Mesenchymal stem cell (in vitro differentiated cells and primary cell): ENCODE data around the gene CNBD2.
"Not testable (repeated sequence)": the region's sequence is repeated elsewhere in the genome, so short reads cannot be mapped to it uniquely, and the experiment has no call there.

Experiments used
- DNase-seq: peaks from one replicate; pipeline ENCODE4 v3.0.0-alpha.2; 2013
- H2AFZ ChIP-seq: one replicate; pipeline ENCODE4 v1.6.1; 2013; ENCODE audit warnings: low read depth, mild to moderate bottlenecking, control low read depth, inconsistent platforms, low read length, moderate library complexity
- H2AK5ac ChIP-seq: 2 replicates; pipeline ENCODE4 v1.6.1; 2013; ENCODE audit warnings: low read length, moderate library complexity, mild to moderate bottlenecking, inconsistent platforms; ENCODE audit not compliant: severe bottlenecking
- H2BK120ac ChIP-seq: one replicate; pipeline ENCODE4 v1.6.1; 2013; ENCODE audit warnings: low read depth, mild to moderate bottlenecking, inconsistent platforms, low read length, moderate library complexity
- H2BK12ac ChIP-seq, 2 experiments: one replicate each; pipeline ENCODE4 v1.6.1; 2013; ENCODE audit warnings: inconsistent platforms in 2 of 2, low read length in 2 of 2, mild to moderate bottlenecking in 2 of 2, moderate library complexity in 2 of 2, control low read depth in 1 of 2
- H2BK15ac ChIP-seq: one replicate; pipeline ENCODE4 v1.6.1; 2013; ENCODE audit warnings: mild to moderate bottlenecking, low read depth, inconsistent platforms; ENCODE audit not compliant: poor library complexity, severe bottlenecking
- H2BK5ac ChIP-seq: 2 replicates; pipeline ENCODE4 v1.6.1; 2013; ENCODE audit warnings: low read depth, mild to moderate bottlenecking, low read length, control low read depth, inconsistent platforms; ENCODE audit not compliant: poor library complexity, severe bottlenecking
- H3K14ac ChIP-seq, 2 experiments: one replicate each; pipeline ENCODE4 v1.6.1; 2013; ENCODE audit warnings: inconsistent platforms in 2 of 2, low read length in 2 of 2, control low read depth in 1 of 2, mild to moderate bottlenecking in 1 of 2, moderate library complexity in 1 of 2
- H3K18ac ChIP-seq, 2 experiments: one replicate each; pipeline ENCODE4 v1.6.1; 2013; ENCODE audit warnings: inconsistent platforms in 2 of 2, low read length in 2 of 2, control low read depth in 1 of 2, low read depth in 1 of 2, mild to moderate bottlenecking in 1 of 2
- H3K23ac ChIP-seq, 2 experiments: one replicate each; pipeline ENCODE4 v1.6.1; 2013; ENCODE audit warnings: inconsistent platforms in 2 of 2, low read length in 2 of 2, mild to moderate bottlenecking in 2 of 2, moderate library complexity in 2 of 2, control low read depth in 1 of 2
- H3K27ac ChIP-seq: 2 replicates; pipeline ENCODE4 v1.5.1; 2013; ENCODE audit warnings: mild to moderate bottlenecking, moderate library complexity, low read length, control low read depth, inconsistent platforms; ENCODE audit not compliant: poor library complexity, severe bottlenecking
- H3K27me3 ChIP-seq, 2 experiments: 2 replicates each; pipeline versions ENCODE4 v1.6.1 to v1.7.0; 2013; ENCODE audit warnings: low read length in 2 of 2, mild to moderate bottlenecking in 2 of 2, moderate library complexity in 2 of 2, control low read depth in 1 of 2, inconsistent platforms in 1 of 2; ENCODE audit not compliant: control insufficient read depth in 1 of 2, insufficient read depth in 1 of 2
- H3K36me3 ChIP-seq, 2 experiments: 2 replicates each; pipeline versions ENCODE4 v1.6.1 to v1.7.0; 2013; ENCODE audit warnings: low read length in 2 of 2, control low read depth in 1 of 2, inconsistent platforms in 1 of 2, low read depth in 1 of 2, mild to moderate bottlenecking in 1 of 2; ENCODE audit not compliant: insufficient read depth in 2 of 2, control insufficient read depth in 1 of 2
- H3K4ac ChIP-seq, 2 experiments: one replicate each; pipeline ENCODE4 v1.6.1; 2013; ENCODE audit warnings: inconsistent platforms in 2 of 2, low read length in 2 of 2, mild to moderate bottlenecking in 2 of 2, moderate library complexity in 2 of 2, control low read depth in 1 of 2, low read depth in 1 of 2
- H3K4me1 ChIP-seq: 2 replicates; pipeline ENCODE4 v1.6.1; 2013; ENCODE audit warnings: low read depth, low read length, control low read depth; ENCODE audit not compliant: control insufficient read depth, insufficient read depth
- H3K4me2 ChIP-seq: 2 replicates; pipeline ENCODE4 v1.6.1; 2013; ENCODE audit warnings: low read length, mild to moderate bottlenecking, inconsistent platforms; ENCODE audit not compliant: poor library complexity, severe bottlenecking
- H3K4me3 ChIP-seq, 2 experiments: 2 replicates each; pipeline versions ENCODE4 v1.5.1 to v1.7.0; 2013; ENCODE audit warnings: low read length in 2 of 2, mild to moderate bottlenecking in 2 of 2, control low read depth in 1 of 2, low read depth in 1 of 2; ENCODE audit not compliant: insufficient read depth in 1 of 2
- H3K79me1 ChIP-seq: replicated peaks from 2 replicates; pipeline ENCODE4 v1.6.1; 2013; ENCODE audit warnings: mild to moderate bottlenecking, control low read depth, low read length, inconsistent platforms; ENCODE audit not compliant: poor library complexity, severe bottlenecking
- H3K9ac ChIP-seq: 2 replicates; pipeline ENCODE4 v1.7.0; 2013; ENCODE audit warnings: mild to moderate bottlenecking, low read length, moderate library complexity
- H3K9me3 ChIP-seq: 2 replicates; pipeline ENCODE4 v1.7.0; 2013; ENCODE audit warnings: mild to moderate bottlenecking, low read length; ENCODE audit not compliant: control insufficient read depth
- H4K8ac ChIP-seq: one replicate; pipeline ENCODE4 v1.6.1; 2013; ENCODE audit warnings: inconsistent platforms, mild to moderate bottlenecking, low read length, moderate library complexity
- H4K91ac ChIP-seq: one replicate; pipeline ENCODE4 v1.6.1; 2013; ENCODE audit warnings: mild to moderate bottlenecking, low read length, inconsistent platforms
- WGBS: methylation state at CpG from one replicate; pipeline ENCODE4 v1.1.7; 2013; ENCODE audit warnings: mixed read lengths; 5-methylcytosine and 5-hydroxymethylcytosine counted together

Gene CNBD2

DNA sequence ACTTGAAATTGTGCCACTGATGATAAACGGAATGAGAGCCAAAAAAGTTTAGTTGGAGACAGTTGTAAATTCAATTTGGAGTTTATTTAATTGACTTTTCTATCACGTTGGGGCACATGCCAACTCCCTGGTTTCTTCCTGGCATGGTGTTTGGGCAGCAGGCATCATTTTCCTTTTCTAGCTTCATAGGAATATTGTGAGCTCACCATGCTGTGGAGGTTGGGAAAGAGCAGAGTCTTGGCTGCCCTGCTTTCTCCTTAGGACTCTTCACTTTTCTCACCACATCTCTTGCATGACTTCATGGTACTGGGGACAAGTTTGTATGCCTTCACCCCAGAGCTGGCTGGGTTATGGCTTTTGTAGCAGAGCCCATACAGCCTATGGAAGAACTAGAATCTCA is 20.5 kb upstream of the CNBD2 start:
- peaks cover 15% of the 10 kb centered on the region for H3K79me1 ChIP-seq
- no peak overlapping the region for H3K9ac ChIP-seq
- peaks cover 14 to 43% of the 10 kb centered on the region in 2 experiments for H3K36me3 ChIP-seq
- H3K4me2 ChIP-seq = no peak overlapping the region
- H2BK5ac ChIP-seq = no peak overlapping the region
- no peak overlapping the region for H3K4me3 ChIP-seq
- H2AFZ ChIP-seq = no peak overlapping the region
- H3K9me3 ChIP-seq = no peaks in the 10 kb centered on the region
- H3K4me1 ChIP-seq = peaks cover 4% of the 10 kb centered on the region
- 96% methylated on average over 2 of the region's 2 CpGs for WGBS
- H3K18ac ChIP-seq = no peak overlapping the region
- H2BK120ac ChIP-seq = no peak overlapping the region
- no peak overlapping the region for H4K8ac ChIP-seq
- no peak overlapping the region for H2AK5ac ChIP-seq
- H3K14ac ChIP-seq = no peak overlapping the region
- H2BK12ac ChIP-seq = no peak overlapping the region
- H4K91ac ChIP-seq = no peak overlapping the region
- no peaks in the 10 kb centered on the region for H3K27me3 ChIP-seq
- no peak overlapping the region for H3K23ac ChIP-seq
- H2BK15ac ChIP-seq = no peak overlapping the region
- H3K27ac ChIP-seq = no peak overlapping the region
- H3K4ac ChIP-seq = no peak overlapping the region
- no peak for DNase-seq

DNA sequence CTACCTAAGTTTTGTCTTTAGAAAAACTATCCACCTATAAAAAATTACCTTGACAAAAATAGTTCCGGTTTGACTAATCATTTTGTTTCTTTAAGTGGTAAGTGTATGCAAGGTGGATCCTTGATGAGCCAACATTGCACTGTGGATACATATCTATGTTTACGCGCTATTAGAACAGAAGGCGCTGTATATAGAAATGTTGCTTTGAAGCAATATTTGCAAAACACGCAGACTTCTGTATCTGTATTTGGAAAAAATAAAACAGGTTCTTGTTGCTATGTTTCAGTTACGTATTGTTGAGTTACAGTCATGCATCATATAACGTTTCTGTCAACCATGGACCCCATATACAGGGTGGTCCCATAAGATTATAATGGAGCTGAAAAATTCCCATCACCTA is 18.3 kb upstream of the CNBD2 start:
- peaks cover 15% of the 10 kb centered on the region for H3K79me1 ChIP-seq
- H3K36me3 ChIP-seq = peaks cover 10 to 30% of the 10 kb centered on the region in 2 experiments
- no peak overlapping the region for H3K14ac ChIP-seq
- no peak overlapping the region for H3K4me3 ChIP-seq
- H3K18ac ChIP-seq = no peak overlapping the region
- no peak overlapping the region for H4K91ac ChIP-seq
- no peak overlapping the region for H2AK5ac ChIP-seq
- H2BK12ac ChIP-seq = no peak overlapping the region
- no peak overlapping the region for H2BK5ac ChIP-seq
- no peak overlapping the region for H3K27ac ChIP-seq
- 96% methylated on average over 7 of the region's 7 CpGs for WGBS
- no peak overlapping the region for H3K9ac ChIP-seq
- no peak overlapping the region for H3K23ac ChIP-seq
- no peak overlapping the region for H2BK120ac ChIP-seq
- no peaks in the 10 kb centered on the region for H3K27me3 ChIP-seq
- no peak overlapping the region for H3K4me2 ChIP-seq
- H2AFZ ChIP-seq = no peak overlapping the region
- no peak for DNase-seq
- no peak overlapping the region for H4K8ac ChIP-seq
- H3K9me3 ChIP-seq = no peaks in the 10 kb centered on the region
- H3K4me1 ChIP-seq = peaks cover 4% of the 10 kb centered on the region
- H3K4ac ChIP-seq = no peak overlapping the region
- no peak overlapping the region for H2BK15ac ChIP-seq

DNA sequence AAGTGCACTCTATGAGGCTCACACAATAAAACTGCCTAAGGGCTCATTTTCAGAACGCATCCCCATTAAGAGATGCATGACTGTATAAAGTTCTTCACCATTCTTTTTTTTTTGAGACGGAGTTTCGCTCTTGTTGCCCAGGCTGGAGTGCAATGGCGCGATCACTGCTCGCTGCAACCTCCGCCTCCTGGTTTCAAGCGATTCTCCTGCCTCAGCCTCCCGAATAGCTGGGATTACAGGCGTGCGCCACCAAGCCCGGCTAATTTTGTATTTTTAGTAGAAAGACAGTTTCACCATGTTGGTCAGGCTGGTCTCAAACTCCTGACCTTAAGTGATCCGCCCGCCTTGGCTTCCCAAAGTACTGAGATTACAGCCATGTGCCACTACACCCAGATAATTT is 16.3 kb upstream of the CNBD2 start:
- H3K4me3 ChIP-seq = peak overlapping the region in 1 of 2 experiments; percentile 97
- peak overlapping the region; percentile 91 for H3K4me2 ChIP-seq
- WGBS = 100% methylated on average over 12 of the region's 14 CpGs
- not testable (repeated sequence) for H3K9me3 ChIP-seq, H2AFZ ChIP-seq, H4K91ac ChIP-seq, H3K23ac ChIP-seq, H3K27me3 ChIP-seq, DNase-seq, H2BK120ac ChIP-seq, H3K18ac ChIP-seq, H2AK5ac ChIP-seq, H2BK15ac ChIP-seq, H3K14ac ChIP-seq, H2BK12ac ChIP-seq, H3K27ac ChIP-seq, H2BK5ac ChIP-seq, H3K4ac ChIP-seq, H3K4me1 ChIP-seq, H4K8ac ChIP-seq
- peaks cover 6 to 21% of the 10 kb centered on the region in 2 experiments for H3K36me3 ChIP-seq
- H3K9ac ChIP-seq = peak overlapping the region; percentile 100
- peaks cover 23% of the 10 kb centered on the region for H3K79me1 ChIP-seq

DNA sequence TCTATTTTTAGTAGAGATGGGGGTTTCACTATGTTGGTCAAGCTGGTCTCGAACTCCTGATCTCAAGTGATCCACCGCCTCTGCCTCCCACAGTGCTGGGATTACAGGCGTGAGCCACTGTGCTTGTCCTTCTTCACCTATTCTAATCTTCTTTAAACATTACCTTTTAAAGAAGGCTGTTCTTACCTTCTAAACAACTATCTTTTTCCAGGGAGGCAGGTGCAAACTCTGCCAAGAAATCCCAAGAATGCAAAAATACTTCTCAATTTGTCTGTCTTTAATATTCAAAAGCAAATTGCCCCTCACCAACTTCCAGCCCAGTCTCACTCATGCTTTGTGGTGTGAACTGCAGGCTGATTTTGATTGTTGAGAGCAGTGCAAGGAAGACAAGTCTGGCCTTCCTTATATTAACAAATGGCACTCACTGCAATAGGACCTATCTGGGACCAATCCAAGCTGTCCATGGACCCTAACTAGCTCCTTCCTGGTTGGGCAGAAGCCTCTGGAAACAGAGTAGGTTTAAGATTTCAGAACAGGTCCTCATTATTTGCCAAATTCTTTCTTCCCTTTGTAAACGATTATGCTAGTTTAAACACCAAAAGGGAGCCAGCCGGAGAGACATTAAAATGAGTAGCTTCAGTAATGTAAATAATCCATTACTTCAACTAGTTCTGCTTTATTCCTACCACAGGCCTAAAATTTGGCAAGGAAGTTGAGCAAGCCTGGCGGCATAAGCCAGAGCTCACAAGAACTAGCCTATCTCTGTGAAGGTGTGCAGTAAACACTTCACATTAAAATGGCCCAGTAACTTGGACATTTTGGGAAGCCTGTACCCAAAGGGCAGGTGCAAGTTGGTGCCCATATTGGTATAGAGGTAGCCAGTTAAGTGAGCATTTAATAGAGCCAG is 15.7 kb upstream of the CNBD2 start:
- Histone ChIP-seq H2BK12ac (no peak overlapping the region), H2AFZ (no peak overlapping the region), H3K79me1 (peaks cover 20% of the 10 kb centered on the region), H2BK15ac (no peak overlapping the region), H3K36me3 (peaks cover 0 to 16% of the 10 kb centered on the region in 2 experiments), H3K23ac (no peak overlapping the region), H3K9me3 (no peaks in the 10 kb centered on the region), H2BK5ac (no peak overlapping the region), H3K9ac (peak overlapping the region; percentile 100), H3K4me1 (peaks cover 4% of the 10 kb centered on the region), H2AK5ac (peak overlapping the region; percentile 74), H3K4me2 (peak overlapping the region; percentile 91), H3K4ac (no peak overlapping the region), H4K91ac (no peak overlapping the region), H3K14ac (peak overlapping the region in 1 of 2 experiments; percentile 48), H3K18ac (no peak overlapping the region), H3K4me3 (peak overlapping the region; percentile 93 to 97), H3K27ac (peak overlapping the region; percentile 61), H3K27me3 (no peaks in the 10 kb centered on the region), H2BK120ac (no peak overlapping the region), H4K8ac (no peak overlapping the region)
- 72% methylated on average over 5 of the region's 6 CpGs for whole genome bisulfite sequencing
- DNase-seq = peak; percentile 58
